ENCODE measurements around the gene NEK5.

DNA sequence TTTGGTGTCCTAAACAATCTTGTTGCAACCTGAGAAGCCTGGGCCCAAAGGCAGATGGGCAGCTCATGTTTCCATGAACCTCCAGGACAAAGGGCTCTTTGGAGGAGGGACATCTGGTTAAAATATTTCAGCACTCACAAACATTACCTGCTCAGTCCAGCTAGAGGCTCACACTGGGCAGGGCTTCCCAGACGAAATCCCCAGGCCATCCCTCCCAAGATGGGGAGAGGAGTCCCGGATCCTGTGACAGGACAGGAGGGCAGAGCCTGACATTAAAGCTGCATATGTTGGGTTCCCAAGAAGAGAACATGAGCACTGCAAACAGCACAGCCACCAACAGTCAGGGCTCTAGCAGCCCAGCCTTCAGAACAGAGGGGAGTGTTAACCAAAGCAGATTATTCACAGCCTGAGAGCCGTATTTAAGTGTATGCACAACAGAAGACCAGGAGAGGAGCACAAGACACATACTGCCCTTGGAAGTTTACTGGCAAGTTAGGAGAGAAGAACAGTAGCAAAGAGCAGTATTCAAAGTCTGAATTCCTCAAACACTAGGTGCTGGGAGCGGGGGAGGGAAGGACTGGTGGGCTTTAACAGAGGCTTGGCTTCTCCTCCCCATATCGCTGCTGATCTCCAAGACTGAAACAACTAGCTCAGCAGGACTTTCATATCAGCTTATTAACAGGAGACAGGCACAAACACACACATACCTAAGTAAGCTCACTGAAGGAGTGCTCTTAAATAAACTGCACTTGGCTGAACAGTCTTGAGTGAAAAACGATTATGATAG, 130.0 kb downstream of the NEK5 start:
- TF ChIP-seq, protein P1, sequence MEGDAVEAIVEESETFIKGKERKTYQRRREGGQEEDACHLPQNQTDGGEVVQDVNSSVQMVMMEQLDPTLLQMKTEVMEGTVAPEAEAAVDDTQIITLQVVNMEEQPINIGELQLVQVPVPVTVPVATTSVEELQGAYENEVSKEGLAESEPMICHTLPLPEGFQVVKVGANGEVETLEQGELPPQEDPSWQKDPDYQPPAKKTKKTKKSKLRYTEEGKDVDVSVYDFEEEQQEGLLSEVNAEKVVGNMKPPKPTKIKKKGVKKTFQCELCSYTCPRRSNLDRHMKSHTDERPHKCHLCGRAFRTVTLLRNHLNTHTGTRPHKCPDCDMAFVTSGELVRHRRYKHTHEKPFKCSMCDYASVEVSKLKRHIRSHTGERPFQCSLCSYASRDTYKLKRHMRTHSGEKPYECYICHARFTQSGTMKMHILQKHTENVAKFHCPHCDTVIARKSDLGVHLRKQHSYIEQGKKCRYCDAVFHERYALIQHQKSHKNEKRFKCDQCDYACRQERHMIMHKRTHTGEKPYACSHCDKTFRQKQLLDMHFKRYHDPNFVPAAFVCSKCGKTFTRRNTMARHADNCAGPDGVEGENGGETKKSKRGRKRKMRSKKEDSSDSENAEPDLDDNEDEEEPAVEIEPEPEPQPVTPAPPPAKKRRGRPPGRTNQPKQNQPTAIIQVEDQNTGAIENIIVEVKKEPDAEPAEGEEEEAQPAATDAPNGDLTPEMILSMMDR (optimal IDR thresholded peaks at IDR 0.05 in 1 of 3, IDR thresholded peaks at IDR 0.05 in 1 of 3, conservative IDR thresholded peaks at IDR 0.05 in 1 of 3; ENCODE audit: extremely low read depth in 1 of 3, insufficient read depth in 2 of 3, low read length in 3 of 3): no peak
- TF ChIP-seq EZH2 (IDR thresholded peaks at IDR 0.05; ENCODE audit: low read length): no peak
